ENCODE results near the gene TNPO1.

- TF ChIP-seq EP300 (IDR thresholded peaks at IDR 0.05) (no peak), CTCF (IDR thresholded peaks at IDR 0.05) (no peak)
Measured at GRCh38 chr5:72854419-72854818, 38.0 kb downstream of the TNPO1 start.
